SK-N-SH (cell line): ENCODE results near the gene CCSER1. TPM values are rescaled to one million over a fixed set of nuclear protein-coding genes. Genes with fewer than 3 reads are reported as not detected.

Source experiments
- CTCF ChIA-PET: fragments of 300-600, 350-600 bp; formaldehyde crosslinking; extraction: SDS; loops from one replicate; lab custom pipeline; 2021; lab: Yijun Ruan, JAX
- POLR2A ChIA-PET: fragments of 350-600 bp; sonication (Branson Sonifier 250); formaldehyde crosslinking; extraction: SDS; loops from one replicate; lab custom pipeline; 2020; ENCODE audit warnings: antibody characterized with exemption, inconsistent platforms; lab: Yijun Ruan, JAX
- DNase-seq: peaks from one replicate; pipeline ENCODE4 v3.0.0; 2012
- H2AFZ ChIP-seq: fragments of 200-600 bp; sonication (generic); 2 replicates; pipeline ENCODE4 v1.8.1; 2016; ENCODE audit warnings: antibody characterized with exemption, mild to moderate bottlenecking, low read depth
- H3F3A ChIP-seq: fragments of 200-600 bp; sonication (generic); replicated peaks from 2 replicates; pipeline ENCODE3; 2016; ENCODE audit warnings: antibody characterized with exemption, mild to moderate bottlenecking; ENCODE audit not compliant: insufficient read depth
- H3K27ac ChIP-seq, 2 experiments: fragments of 200-500 bp in 1 of 2; fragments of 200-600 bp in 1 of 2; sonication (Bioruptor generic) in 1 of 2; sonication (generic), shearing (Covaris generic) in 1 of 2; 2 replicates each; pipeline versions ENCODE4 v1.5.1 to v1.6.1; 2014 to 2016; ENCODE audit warnings: low read depth in 2 of 2, inconsistent platforms in 1 of 2, low read length in 1 of 2, mild to moderate bottlenecking in 1 of 2, mixed read lengths in 1 of 2
- H3K27me3 ChIP-seq: fragments of 200-600 bp; sonication (generic), shearing (Covaris generic); 2 replicates; pipeline ENCODE4 v1.6.1; 2016; ENCODE audit warnings: mixed run types; ENCODE audit not compliant: insufficient read depth
- H3K36me3 ChIP-seq, 2 experiments: fragments of 200-500 bp in 1 of 2; fragments of 200-600 bp in 1 of 2; sonication (Bioruptor generic) in 1 of 2; sonication (generic) in 1 of 2; replicated peaks in 1 of 2; 2 replicates each; pipeline versions ENCODE3 to v1.5.1; 2014 to 2016; ENCODE audit warnings: low read length in 1 of 2, mild to moderate bottlenecking in 1 of 2; ENCODE audit not compliant: insufficient read depth in 2 of 2, control insufficient read depth in 1 of 2
- H3K4me1 ChIP-seq, 2 experiments: fragments of 200-500 bp in 1 of 2; fragments of 200-600 bp in 1 of 2; sonication (Bioruptor generic) in 1 of 2; sonication (generic), shearing (Covaris generic) in 1 of 2; 2 replicates each; pipeline versions ENCODE4 v1.5.1 to v1.6.1; 2014 to 2016; ENCODE audit warnings: low read depth in 1 of 2, low read length in 1 of 2, mixed run types in 1 of 2; ENCODE audit not compliant: insufficient read depth in 2 of 2, control insufficient read depth in 1 of 2
- H3K4me2 ChIP-seq: fragments of 200-600 bp; sonication (generic), shearing (Covaris generic); 2 replicates; pipeline ENCODE4 v1.6.1; 2017; ENCODE audit warnings: mixed run types
- H3K4me3 ChIP-seq, 2 experiments: fragments of 200-500 bp in 1 of 2; fragments of 200-600 bp in 1 of 2; sonication (Bioruptor generic) in 1 of 2; sonication (generic), shearing (Covaris generic) in 1 of 2; 2 replicates each; pipeline versions ENCODE4 v1.5.1 to v1.8.1; 2014 to 2016; ENCODE audit warnings: low read depth in 2 of 2, inconsistent platforms in 1 of 2, low read length in 1 of 2, mild to moderate bottlenecking in 1 of 2, mixed read lengths in 1 of 2, moderate library complexity in 1 of 2
- H3K79me2 ChIP-seq: fragments of 200-600 bp; sonication (generic); 2 replicates; pipeline ENCODE4 v1.8.1; 2017; ENCODE audit warnings: mild to moderate bottlenecking; ENCODE audit not compliant: insufficient read depth
- H3K9ac ChIP-seq: fragments of 200-600 bp; sonication (generic); 2 replicates; pipeline ENCODE4 v1.6.1; 2017; ENCODE audit warnings: mixed run types
- H3K9me2 ChIP-seq: fragments of 200-600 bp; sonication (generic); 2 replicates; pipeline ENCODE4 v1.6.1; 2017; ENCODE audit warnings: mixed run types
- H3K9me3 ChIP-seq: fragments of 200-600 bp; sonication (generic); 2 replicates; pipeline ENCODE4 v1.6.1; 2017; ENCODE audit warnings: mixed run types, mild to moderate bottlenecking, moderate library complexity
- H4K20me1 ChIP-seq: fragments of 200-600 bp; sonication (generic); 2 replicates; pipeline ENCODE4 v1.6.1; 2017; ENCODE audit warnings: mild to moderate bottlenecking, mixed run types; ENCODE audit not compliant: insufficient read depth
- CHD2 ChIP-seq: fragments of 150-350 bp; IDR thresholded peaks from 2 replicates; pipeline ENCODE4 v1.6.1; 2018; ENCODE audit warnings: low read length; ENCODE audit not compliant: partially characterized antibody
- EZH2phosphoT487 ChIP-seq: fragments of 200-600 bp; sonication (generic); IDR thresholded peaks from 2 replicates; pipeline ENCODE4 v1.6.1; 2017; ENCODE audit warnings: low read depth, mixed run types, mild to moderate bottlenecking, antibody characterized with exemption, moderate library complexity, borderline replicate concordance
- FOXJ3 ChIP-seq: sonication (generic); formaldehyde crosslinking; IDR thresholded peaks from 2 replicates; pipeline ENCODE4 v1.5.1; 2020; ENCODE audit warnings: mild to moderate bottlenecking, missing genetic modification reagents
- FOXM1 ChIP-seq: IDR thresholded peaks from 2 replicates; pipeline ENCODE4 v1.4.0; 2012; ENCODE audit warnings: low read depth, mild to moderate bottlenecking
- GABPA ChIP-seq: IDR thresholded peaks from 2 replicates; pipeline ENCODE4 v1.4.0; 2012; ENCODE audit warnings: low read depth, mild to moderate bottlenecking
- GATA2 ChIP-seq: sonication (generic); formaldehyde crosslinking; IDR thresholded peaks from 2 replicates; pipeline ENCODE4 v1.5.0; 2020; ENCODE audit warnings: mild to moderate bottlenecking, missing genetic modification reagents
- MEF2A ChIP-seq: IDR thresholded peaks from 2 replicates; pipeline ENCODE4 v1.4.0; 2012; ENCODE audit warnings: low read depth, borderline replicate concordance
- MXI1 ChIP-seq: IDR thresholded peaks from 2 replicates; pipeline ENCODE4 v1.6.1; 2012; ENCODE audit warnings: mild to moderate bottlenecking, low read depth, low read length, improper control_type of control experiment
- NFIC ChIP-seq: IDR thresholded peaks from 2 replicates; pipeline ENCODE4 v1.4.0; 2012; ENCODE audit warnings: borderline replicate concordance
- NRF1 ChIP-seq: IDR thresholded peaks from 2 replicates; pipeline ENCODE4 v1.6.1; 2012; ENCODE audit warnings: low read depth, mild to moderate bottlenecking, low read length
- POLR2AphosphoS5 ChIP-seq: IDR thresholded peaks from 2 replicates; pipeline ENCODE4 v1.6.1; 2012; ENCODE audit warnings: low read depth, low read length
- RAD21 ChIP-seq: IDR thresholded peaks from 2 replicates; pipeline ENCODE4 v1.6.1; 2012; ENCODE audit warnings: mild to moderate bottlenecking, low read length
- SMC3 ChIP-seq: IDR thresholded peaks from 2 replicates; pipeline ENCODE4 v1.6.1; 2012; ENCODE audit warnings: low read depth, low read length, improper control_type of control experiment
- TCF12 ChIP-seq: IDR thresholded peaks from 2 replicates; pipeline ENCODE4 v1.4.0; 2012
- TEAD4 ChIP-seq: IDR thresholded peaks from 2 replicates; pipeline ENCODE4 v1.4.0; 2012; ENCODE audit warnings: mild to moderate bottlenecking, borderline replicate concordance; ENCODE audit not compliant: insufficient read depth
- YY1 ChIP-seq: IDR thresholded peaks from 2 replicates; pipeline ENCODE4 v1.4.0; 2012; ENCODE audit warnings: low read depth, mild to moderate bottlenecking
- WGBS: methylation state at CpG from one replicate; pipeline ENCODE4 v1.1.6; 2017; ENCODE audit warnings: low lambda C conversion rate; 5-methylcytosine and 5-hydroxymethylcytosine counted together
- polyA plus RNA-seq, 3 experiments: library from polyadenylated mRNA; depleted of rRNA; stranded (reverse); fragments of >200 nt; gene quantifications; 2 replicates each; pipeline ENCODE4 v1.2.3, GENCODE V29; 2012
- TF ChIP-seq, protein P1 (sequence below): IDR thresholded peaks from 2 replicates; pipeline ENCODE4 v1.4.0; 2012; ENCODE audit warnings: low read depth
- TF ChIP-seq, protein P2 (sequence below): IDR thresholded peaks from 2 replicates; pipeline ENCODE4; 2012
- TF ChIP-seq, protein P3 (sequence below): IDR thresholded peaks from 2 replicates; pipeline ENCODE4 v1.4.0; 2012; ENCODE audit warnings: low read depth, borderline replicate concordance

CCSER1 gene
- polyA plus RNA-seq, 1 of the 3 experiments (the other 2 are of a cell fraction): 0.05 TPM

DNA sequence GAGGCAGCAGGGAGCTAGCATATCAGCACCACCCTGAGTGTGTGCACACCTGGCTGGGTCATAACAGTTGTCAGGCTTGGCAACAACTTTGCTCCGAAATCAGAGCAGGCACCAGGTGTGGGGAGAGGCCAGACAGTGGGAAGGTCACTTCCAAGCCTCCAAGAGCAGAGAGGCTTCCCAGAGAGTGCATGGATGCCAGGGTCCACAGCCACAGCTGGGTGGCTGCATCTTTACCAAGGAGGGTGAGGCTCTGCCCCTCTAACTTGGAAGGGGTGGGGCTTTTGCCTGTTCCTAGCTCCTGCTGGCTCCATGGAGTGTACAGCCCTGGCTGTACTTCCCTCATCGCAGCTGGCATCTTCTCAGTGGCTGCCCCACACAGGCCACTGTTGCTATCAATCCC lies 322.4 kb downstream of the CCSER1 start:
- no peaks in the 10 kb centered on the region for H3F3A ChIP-seq
- no peaks in the 10 kb centered on the region for H3K9me2 ChIP-seq
- H3K27ac ChIP-seq: no peak overlapping the region
- H3K27me3 ChIP-seq: no peaks in the 10 kb centered on the region
- no peak overlapping the region for H3K4me3 ChIP-seq
- no peak overlapping the region for H2AFZ ChIP-seq
- ChIA-PET POLR2A (no interaction called here), CTCF (no interaction called here)
- TF ChIP-seq MXI1 (no peak), RAD21 (no peak), NRF1 (no peak), POLR2AphosphoS5 (no peak), MEF2A (no peak), GABPA (no peak), TEAD4 (no peak), NFIC (no peak), YY1 (no peak), FOXM1 (no peak), CHD2 (no peak)
- TF ChIP-seq, protein P1, sequence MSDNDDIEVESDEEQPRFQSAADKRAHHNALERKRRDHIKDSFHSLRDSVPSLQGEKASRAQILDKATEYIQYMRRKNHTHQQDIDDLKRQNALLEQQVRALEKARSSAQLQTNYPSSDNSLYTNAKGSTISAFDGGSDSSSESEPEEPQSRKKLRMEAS: no peak
- no peaks in the 10 kb centered on the region for H3K9me3 ChIP-seq
- 53% methylated on average over 2 of the region's 2 CpGs for WGBS
- no peak overlapping the region for H3K9ac ChIP-seq
- H3K4me1 ChIP-seq: no peaks in the 10 kb centered on the region
- DNase-seq: no peak
- no peaks in the 10 kb centered on the region for H3K36me3 ChIP-seq
- no peak overlapping the region for H3K4me2 ChIP-seq
- H3K79me2 ChIP-seq: no peaks in the 10 kb centered on the region
- H4K20me1 ChIP-seq: no peaks in the 10 kb centered on the region

DNA sequence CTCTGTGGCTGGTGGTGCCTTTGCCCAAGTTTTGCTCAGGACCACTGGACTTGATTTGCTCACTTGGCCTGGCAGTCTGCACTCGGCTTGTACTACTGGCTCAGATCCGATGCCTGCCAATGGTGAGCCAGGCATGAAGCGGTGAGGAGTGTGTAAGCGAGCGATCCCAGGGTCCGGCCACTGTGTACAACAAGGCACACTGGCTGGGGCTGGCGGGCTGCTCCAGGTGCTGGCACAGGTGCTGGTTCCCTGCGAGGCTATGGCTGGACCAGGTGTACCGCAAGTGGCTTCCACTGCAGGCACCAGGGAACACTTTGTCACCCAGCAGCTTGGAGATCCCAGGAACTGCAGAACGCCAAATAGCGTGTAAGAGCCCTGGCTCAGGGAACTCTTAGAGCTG lies 329.7 kb downstream of the CCSER1 start:
- TF ChIP-seq SMC3: no peak
- TF ChIP-seq NFIC: no peak
- no peak for TF ChIP-seq FOXM1
- no peak for TF ChIP-seq CHD2
- TF ChIP-seq, protein P1: no peak
- TF ChIP-seq, protein P2, sequence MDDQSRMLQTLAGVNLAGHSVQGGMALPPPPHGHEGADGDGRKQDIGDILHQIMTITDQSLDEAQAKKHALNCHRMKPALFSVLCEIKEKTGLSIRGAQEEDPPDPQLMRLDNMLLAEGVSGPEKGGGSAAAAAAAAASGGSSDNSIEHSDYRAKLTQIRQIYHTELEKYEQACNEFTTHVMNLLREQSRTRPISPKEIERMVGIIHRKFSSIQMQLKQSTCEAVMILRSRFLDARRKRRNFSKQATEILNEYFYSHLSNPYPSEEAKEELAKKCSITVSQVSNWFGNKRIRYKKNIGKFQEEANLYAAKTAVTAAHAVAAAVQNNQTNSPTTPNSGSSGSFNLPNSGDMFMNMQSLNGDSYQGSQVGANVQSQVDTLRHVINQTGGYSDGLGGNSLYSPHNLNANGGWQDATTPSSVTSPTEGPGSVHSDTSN: no peak
- TF ChIP-seq, protein P3, sequence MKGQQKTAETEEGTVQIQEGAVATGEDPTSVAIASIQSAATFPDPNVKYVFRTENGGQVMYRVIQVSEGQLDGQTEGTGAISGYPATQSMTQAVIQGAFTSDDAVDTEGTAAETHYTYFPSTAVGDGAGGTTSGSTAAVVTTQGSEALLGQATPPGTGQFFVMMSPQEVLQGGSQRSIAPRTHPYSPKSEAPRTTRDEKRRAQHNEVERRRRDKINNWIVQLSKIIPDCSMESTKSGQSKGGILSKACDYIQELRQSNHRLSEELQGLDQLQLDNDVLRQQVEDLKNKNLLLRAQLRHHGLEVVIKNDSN: no peak
- TF ChIP-seq YY1: no peak
- TF ChIP-seq EZH2phosphoT487: no peak
- TF ChIP-seq FOXJ3 (CRISPR knock-in tag): no peak
- TF ChIP-seq GATA2 (CRISPR knock-in tag): no peak
- no peak for TF ChIP-seq TCF12
- TF ChIP-seq GABPA: no peak
- TF ChIP-seq, all 33 proteins: peak for 0
- no peak for DNase-seq
- no peaks in the 10 kb centered on the region for H3K79me2 ChIP-seq
- WGBS: 72% methylated on average over 9 of the region's 11 CpGs
- H3K9ac ChIP-seq: no peak overlapping the region
- H3K4me2 ChIP-seq: no peak overlapping the region
- no peaks in the 10 kb centered on the region for H3K27me3 ChIP-seq
- no peaks in the 10 kb centered on the region for H4K20me1 ChIP-seq
- no peak overlapping the region for H3K4me3 ChIP-seq
- no peaks in the 10 kb centered on the region for H3K36me3 ChIP-seq
- H3K9me3 ChIP-seq: no peaks in the 10 kb centered on the region
- no peaks in the 10 kb centered on the region for H3K4me1 ChIP-seq
- H3K27ac ChIP-seq: no peak overlapping the region
- CTCF ChIA-PET: interaction anchor here (0.9 kb wide), 1 partner anchor 21 kb away, joined by 3 read pairs; no protein-coding TSS in a partner anchor
- no peaks in the 10 kb centered on the region for H3K9me2 ChIP-seq
- POLR2A ChIA-PET: no interaction called here
- no peak overlapping the region for H2AFZ ChIP-seq
- no peaks in the 10 kb centered on the region for H3F3A ChIP-seq
